ENCODE data around the gene FAM161B.

The FAM161B gene

DNA sequence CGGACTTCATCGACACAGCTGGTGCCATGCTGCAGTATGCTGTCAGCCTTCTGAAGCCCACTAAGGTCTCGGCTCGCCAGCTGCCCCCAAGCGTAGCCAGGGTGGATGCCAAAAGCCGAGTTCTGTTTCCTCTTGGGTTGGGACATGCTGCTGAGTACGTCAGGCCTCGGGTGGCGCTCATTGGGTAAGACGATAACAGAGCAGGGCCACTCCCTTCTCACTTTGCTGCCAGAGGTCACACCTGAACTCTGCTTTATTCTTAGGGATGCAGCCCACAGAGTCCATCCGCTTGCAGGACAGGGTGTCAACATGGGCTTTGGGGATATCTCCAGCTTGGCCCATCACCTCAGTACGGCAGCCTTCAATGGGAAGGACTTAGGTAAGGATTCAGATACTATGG is 11.3 kb upstream of the FAM161B start:
- TF ChIP-seq, protein P1, sequence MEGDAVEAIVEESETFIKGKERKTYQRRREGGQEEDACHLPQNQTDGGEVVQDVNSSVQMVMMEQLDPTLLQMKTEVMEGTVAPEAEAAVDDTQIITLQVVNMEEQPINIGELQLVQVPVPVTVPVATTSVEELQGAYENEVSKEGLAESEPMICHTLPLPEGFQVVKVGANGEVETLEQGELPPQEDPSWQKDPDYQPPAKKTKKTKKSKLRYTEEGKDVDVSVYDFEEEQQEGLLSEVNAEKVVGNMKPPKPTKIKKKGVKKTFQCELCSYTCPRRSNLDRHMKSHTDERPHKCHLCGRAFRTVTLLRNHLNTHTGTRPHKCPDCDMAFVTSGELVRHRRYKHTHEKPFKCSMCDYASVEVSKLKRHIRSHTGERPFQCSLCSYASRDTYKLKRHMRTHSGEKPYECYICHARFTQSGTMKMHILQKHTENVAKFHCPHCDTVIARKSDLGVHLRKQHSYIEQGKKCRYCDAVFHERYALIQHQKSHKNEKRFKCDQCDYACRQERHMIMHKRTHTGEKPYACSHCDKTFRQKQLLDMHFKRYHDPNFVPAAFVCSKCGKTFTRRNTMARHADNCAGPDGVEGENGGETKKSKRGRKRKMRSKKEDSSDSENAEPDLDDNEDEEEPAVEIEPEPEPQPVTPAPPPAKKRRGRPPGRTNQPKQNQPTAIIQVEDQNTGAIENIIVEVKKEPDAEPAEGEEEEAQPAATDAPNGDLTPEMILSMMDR (IDR thresholded peaks at IDR 0.05; ENCODE audit: low read depth, low read length) = no peak
- H3K4me3 ChIP-seq (ENCODE audit: low read depth, low read length) = no peak overlapping the region

DNA sequence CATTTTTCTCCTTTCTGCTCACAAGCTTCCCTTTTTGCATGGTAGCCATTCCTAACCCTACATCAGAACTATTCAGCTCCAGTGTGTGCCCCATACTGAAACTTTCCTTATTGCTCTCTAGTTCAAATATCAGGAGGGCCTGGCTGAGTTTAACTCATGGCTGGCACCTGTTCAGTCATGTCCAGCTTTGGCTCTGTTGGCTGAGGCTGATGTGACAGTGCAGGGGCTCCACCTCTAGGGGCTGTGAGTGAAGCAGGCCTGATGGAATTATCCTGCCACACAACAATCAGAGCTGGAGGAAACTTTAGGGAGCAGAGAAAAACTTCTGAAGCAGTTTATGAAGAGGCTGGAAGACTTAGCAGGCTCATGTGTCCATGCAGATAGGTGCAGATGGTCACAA is 8.7 kb upstream of the FAM161B start:
- no peak overlapping the region for H3K4me3 ChIP-seq (ENCODE audit: low read depth, low read length)
- TF ChIP-seq, protein P1 (IDR thresholded peaks at IDR 0.05; ENCODE audit: low read depth, low read length) = no peak

DNA sequence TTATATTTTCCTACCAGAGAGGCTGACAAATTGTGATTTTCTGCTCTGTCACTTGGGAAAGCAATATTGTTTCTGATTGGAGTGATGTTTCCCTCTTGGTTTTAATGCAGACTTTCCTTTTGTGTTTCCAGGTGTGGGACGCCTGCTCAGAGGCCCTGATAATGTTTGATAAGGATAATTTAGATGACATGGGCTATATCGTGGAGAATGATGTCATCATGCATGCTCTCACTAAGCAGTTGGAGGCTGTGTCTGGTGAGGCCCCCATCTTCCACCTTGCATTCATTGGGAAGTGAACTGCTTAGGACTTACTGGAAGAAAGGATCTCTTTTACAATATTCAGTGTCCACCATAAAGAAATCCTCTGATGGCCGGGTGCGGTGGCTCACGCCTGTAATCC is 5.8 kb upstream of the FAM161B start:
- TF ChIP-seq, protein P1 (IDR thresholded peaks at IDR 0.05; ENCODE audit: low read depth, low read length) = no peak
- no peak overlapping the region for H3K4me3 ChIP-seq (ENCODE audit: low read depth, low read length)

DNA sequence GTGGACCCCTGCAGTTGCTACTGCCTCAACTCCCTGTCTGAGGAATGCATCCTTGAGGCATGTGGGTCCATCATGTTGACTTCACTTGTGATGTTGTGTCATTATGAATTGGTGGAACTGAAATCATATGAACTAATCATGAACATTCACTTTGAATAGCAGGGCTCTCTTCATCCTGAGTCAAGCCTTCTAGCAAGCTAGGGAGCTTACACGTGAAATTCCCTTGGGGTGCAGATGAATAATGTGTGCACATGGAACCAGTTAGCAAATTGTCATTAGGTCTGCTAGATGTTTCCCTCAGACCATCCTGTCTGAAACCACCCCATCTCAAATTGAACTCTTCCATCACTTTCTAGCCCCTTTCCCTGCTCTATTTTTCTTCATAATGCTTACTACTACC is 3.8 kb upstream of the FAM161B start:
- TF ChIP-seq, protein P1 (IDR thresholded peaks at IDR 0.05; ENCODE audit: low read depth, low read length) = no peak
- H3K4me3 ChIP-seq (ENCODE audit: low read depth, low read length) = no peak overlapping the region

DNA sequence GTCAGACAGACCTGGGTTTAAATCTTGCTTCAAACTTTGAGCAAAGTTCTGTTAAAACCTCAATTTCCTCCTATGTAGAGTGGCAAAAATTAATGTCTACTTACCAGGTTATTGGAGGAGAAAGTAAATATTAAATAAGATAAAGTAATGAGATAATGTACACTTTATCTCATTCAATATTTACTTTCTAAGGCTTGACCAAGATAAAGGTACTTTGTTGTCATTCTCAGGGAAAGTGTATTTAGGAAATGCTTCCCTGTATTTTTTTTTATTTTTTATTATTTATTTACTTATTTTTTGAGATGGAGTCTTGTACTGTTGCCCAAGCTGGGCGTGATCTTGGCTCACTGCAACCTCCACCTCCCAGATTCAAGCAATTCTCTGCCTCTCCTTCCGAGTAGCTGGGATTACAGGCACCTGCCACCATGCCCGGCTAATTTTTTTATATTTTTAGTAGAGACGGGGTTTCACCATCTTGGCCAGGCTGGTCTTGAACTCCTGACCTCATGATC is 4.7 kb downstream of the FAM161B start:
- H3K4me3 ChIP-seq (ENCODE audit: low read depth, low read length) = no peak overlapping the region
- TF ChIP-seq, protein P1 (IDR thresholded peaks at IDR 0.05; ENCODE audit: low read depth, low read length) = no peak

DNA sequence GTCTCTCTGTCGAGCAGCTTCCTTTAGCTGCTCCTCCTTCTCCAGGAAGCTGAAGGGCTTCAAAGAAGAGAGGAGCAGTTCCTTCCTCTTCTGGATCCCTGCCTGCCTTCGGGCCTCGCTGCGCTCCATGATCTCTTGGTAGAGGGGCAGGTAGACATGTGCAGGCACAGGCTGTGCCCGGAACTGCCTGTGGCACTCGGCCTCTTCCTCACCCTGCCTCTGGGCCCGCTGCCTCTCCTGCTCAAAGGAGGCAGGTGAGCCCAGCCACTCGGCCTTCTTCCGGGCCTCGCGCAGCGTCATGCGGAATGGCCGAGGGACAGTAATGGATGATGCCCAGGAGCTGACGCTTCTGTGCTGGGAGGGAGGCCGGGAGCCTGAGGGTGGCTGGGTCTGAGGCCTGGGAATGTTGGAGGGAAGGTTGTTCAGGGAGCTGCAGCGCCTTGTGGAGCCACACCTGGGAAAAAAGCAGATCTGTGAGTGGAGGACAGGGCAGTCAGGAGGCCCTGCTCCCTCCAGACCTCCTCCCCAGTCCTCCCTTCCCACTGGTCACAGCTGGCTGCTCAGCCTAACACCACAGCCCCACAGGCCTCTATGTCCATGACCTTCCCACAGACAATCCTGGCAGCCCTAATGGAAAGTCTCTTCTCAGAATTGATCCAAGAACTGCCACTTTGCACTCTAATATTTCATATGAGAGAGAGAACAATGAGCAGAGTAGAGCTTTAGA is 5.3 kb downstream of the FAM161B start:
- no peak overlapping the region for H3K4me3 ChIP-seq (ENCODE audit: low read depth, low read length)
- TF ChIP-seq, protein P1 (IDR thresholded peaks at IDR 0.05; ENCODE audit: low read depth, low read length) = no peak

DNA sequence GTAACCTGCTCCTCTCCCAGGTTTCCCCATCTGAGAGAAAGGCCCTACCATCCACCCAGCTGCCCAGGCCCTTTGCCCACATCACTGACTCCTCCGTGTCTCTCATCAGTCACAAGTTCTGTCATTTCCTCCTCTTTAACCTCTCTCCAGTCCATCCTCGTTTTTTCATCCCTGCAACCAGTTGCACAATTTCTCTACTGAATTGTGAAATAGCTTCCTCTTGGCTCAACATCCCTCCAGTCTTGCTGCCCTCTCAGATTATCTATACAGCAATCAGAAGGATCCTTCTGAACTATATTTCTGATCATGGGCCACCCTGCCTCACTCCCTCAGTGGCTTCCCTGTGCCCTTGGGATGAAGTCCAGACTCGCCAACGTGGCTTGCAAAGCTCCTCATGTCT is 6.8 kb downstream of the FAM161B start:
- TF ChIP-seq, protein P1 (IDR thresholded peaks at IDR 0.05; ENCODE audit: low read depth, low read length) = no peak
- H3K4me3 ChIP-seq (ENCODE audit: low read depth, low read length) = no peak overlapping the region

Measured in WI38 (cell line).